Kidney (tissue), 14 donors: ENCODE results near the gene TOX4. TPM values are rescaled to one million over a fixed set of nuclear protein-coding genes. Genes with fewer than 3 reads are reported as not detected.

Experiments
- DNase-seq, 5 donors: peaks; one replicate each; pipeline ENCODE4 v3.0.0-alpha.2; 2013 to 2020
- FAIRE-seq: peaks from 2 replicates; lab custom pipeline; 2012; peaks lifted over from hg19 to GRCh38; lab: Jason Lieb, UNC
- H3K27ac ChIP-seq, 2 donors: one replicate each; pipeline ENCODE4 v1.7.0; 2013; ENCODE audit warnings: low read depth in 2 of 2, low read length in 2 of 2, inconsistent platforms in 1 of 2
- H3K27me3 ChIP-seq: one replicate; pipeline ENCODE4 v1.7.1; 2013; ENCODE audit warnings: low read length, inconsistent platforms; ENCODE audit not compliant: control insufficient read depth, insufficient read depth
- H3K36me3 ChIP-seq, 3 donors: one replicate each; pipeline versions ENCODE4 v1.7.0 to v1.7.1; 2013; ENCODE audit warnings: low read length in 3 of 3, control low read depth in 1 of 3, inconsistent platforms in 1 of 3; ENCODE audit not compliant: insufficient read depth in 3 of 3, control insufficient read depth in 2 of 3
- H3K4me1 ChIP-seq, 3 donors: one replicate each; pipeline versions ENCODE4 v1.7.0 to v1.7.1; 2013; ENCODE audit warnings: low read length in 3 of 3, inconsistent platforms in 1 of 3, low read depth in 1 of 3; ENCODE audit not compliant: control insufficient read depth in 2 of 3, insufficient read depth in 2 of 3
- H3K4me3 ChIP-seq, 3 donors: one replicate each; pipeline versions ENCODE4 v1.7.0 to v1.8.1; 2013; ENCODE audit warnings: low read length in 3 of 3, control low read depth in 1 of 3, inconsistent platforms in 1 of 3
- H3K9ac ChIP-seq, 3 donors: one replicate each; pipeline versions ENCODE4 v1.7.0 to v1.7.1; 2013; ENCODE audit warnings: low read length in 3 of 3, control low read depth in 1 of 3, inconsistent platforms in 1 of 3
- H3K9me3 ChIP-seq, 3 donors: one replicate each; pipeline versions ENCODE4 v1.7.0 to v1.7.1; 2013; ENCODE audit warnings: low read length in 3 of 3, control low read depth in 1 of 3, inconsistent platforms in 1 of 3; ENCODE audit not compliant: control insufficient read depth in 2 of 3, insufficient read depth in 1 of 3
- CTCF ChIP-seq: IDR thresholded peaks from 3 replicates; pipeline ENCODE4 v1.5.1; 2012; ENCODE audit warnings: mild to moderate bottlenecking, moderate library complexity, borderline replicate concordance; ENCODE audit not compliant: insufficient read depth; ENCODE audit errors: extremely low read depth
- intact Hi-C: fragments of 100-400 bp; cut with DNase I; formaldehyde crosslinking; loops from one replicate; pipeline ENCODE4 v1.11.1; 2022
- polyA plus RNA-seq: library from polyadenylated mRNA; stranded (reverse); fragments of 350-450 nt; fragmentation: Illumina TruSeq; extraction: RNeasy Lipid Tissue Mini Kit (QIAGEN cat#74804); gene quantifications from one replicate; pipeline ENCODE4 v1.2.3, GENCODE V29; 2014; ENCODE audit warnings: low read depth, low replicate concordance; ENCODE audit not compliant: insufficient read depth
- total RNA-seq: library from RNA; stranded (reverse); fragmentation: NEBNext Ultra II Directional; extraction: Animal tissue kit (Norgen Biotek cat#: 25700); gene quantifications from one replicate; pipeline ENCODE4 v1.2.1, GENCODE V29; 2021
- donor health status: control.
- donor health status: control.
- donor health status: control.
- donor health status: control.
- donor health status: control.
- donor health status: DM: yes; HTN: yes; CAD: no.
- donor health status: Normal renal cell carcinoma (clear cell type).

Gene TOX4
- total and polyA plus RNA-seq, 2 donors from 2014 or later: 31.0 to 75.9 TPM

- intact Hi-C loops: no loop called here
- H3K9me3 ChIP-seq: no peaks in the 10 kb centered on the region
- peaks cover 0 to 2% (median 0%) of the 10 kb centered on the region in 3 donors for H3K4me1 ChIP-seq
- no peak overlapping the region for H3K27ac ChIP-seq
- TF ChIP-seq CTCF: no peak
- peak overlapping the region in 1 of 3 donors; percentile 37 for H3K9ac ChIP-seq
- no peaks in the 10 kb centered on the region for H3K36me3 ChIP-seq
- FAIRE-seq: no peak
- DNase-seq: peak in 1 of 5 donors; percentile 18
- no peaks in the 10 kb centered on the region for H3K27me3 ChIP-seq
- peak overlapping the region; percentile 0 to 59 (median 24) for H3K4me3 ChIP-seq
These were observed 58.8 kb downstream of the TOX4 start for GRCh38 chr14:21535545-21536417.

DNA sequence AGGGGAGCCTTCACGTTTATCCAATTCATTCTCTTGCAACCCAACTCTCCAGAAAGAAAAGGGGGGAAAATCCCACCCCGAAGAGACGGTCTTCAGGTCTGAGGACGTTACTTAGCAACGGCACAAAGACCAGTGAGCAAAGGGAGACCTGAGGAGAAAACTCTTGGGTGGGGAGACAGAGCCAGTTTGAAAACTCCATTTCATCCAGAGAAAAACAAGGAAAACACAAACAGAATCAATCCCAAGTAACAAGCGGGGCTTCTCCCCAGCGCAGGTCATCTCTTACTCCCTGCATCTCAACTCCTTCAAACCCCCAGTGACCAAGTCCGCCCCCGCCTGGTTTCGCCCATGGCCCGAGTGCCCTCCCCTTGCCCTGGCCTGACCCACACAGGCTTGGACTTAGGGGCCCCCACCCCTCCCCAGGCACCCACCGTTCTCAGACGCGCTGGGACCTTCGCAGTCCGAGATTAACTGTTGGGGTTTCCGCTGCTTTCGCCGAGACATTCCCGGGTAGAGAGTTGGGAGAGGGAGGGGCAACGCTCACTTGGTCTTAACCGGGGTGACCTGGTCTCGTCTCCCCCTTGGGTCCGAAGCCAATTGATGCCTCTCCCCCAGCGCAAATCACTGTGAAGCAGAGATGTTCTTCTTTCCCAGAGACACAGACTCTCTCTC is 59.6 kb downstream of the TOX4 start:
- Histone ChIP-seq H3K27ac (no peak overlapping the region), H3K36me3 (no peaks in the 10 kb centered on the region), H3K4me1 (peaks cover 0 to 2% (median 0%) of the 10 kb centered on the region in 3 donors), H3K4me3 (peak overlapping the region; percentile 0 to 59 (median 24)), H3K9ac (peak overlapping the region in 1 of 3 donors; percentile 37), H3K9me3 (no peaks in the 10 kb centered on the region), H3K27me3 (no peaks in the 10 kb centered on the region)
- intact Hi-C loops: no loop called here
- TF ChIP-seq CTCF: no peak
- DNase-seq (peak in 4 of 5 donors; percentile 48 to 71 (median 62)), FAIRE-seq (no peak)

- FAIRE-seq (no peak), DNase-seq (peak in 1 of 5 donors; percentile 39)
- Histone ChIP-seq H3K4me3 (peak overlapping the region; percentile 0 to 59 (median 24)), H3K27ac (no peak overlapping the region), H3K36me3 (no peaks in the 10 kb centered on the region), H3K9me3 (no peaks in the 10 kb centered on the region), H3K9ac (peak overlapping the region in 1 of 3 donors; percentile 37), H3K4me1 (peaks cover 0 to 2% (median 0%) of the 10 kb centered on the region in 3 donors), H3K27me3 (no peaks in the 10 kb centered on the region)
- TF ChIP-seq CTCF: no peak
- intact Hi-C loops: no loop called here
These were observed 60.1 kb downstream of the TOX4 start for GRCh38 chr14:21537090-21537424.
